GM12878 (cell line): ENCODE data around the gene FAM162A. TPM values are rescaled to one million over a fixed set of nuclear protein-coding genes. Genes with fewer than 3 reads are reported as not detected.

Experiments used
- E4F1 ChIP-seq: fragments of 450-650 bp; IDR thresholded peaks from 2 replicates; pipeline ENCODE4 v1.6.1; 2018; ENCODE audit warnings: borderline replicate concordance, mild to moderate bottlenecking; ENCODE audit not compliant: partially characterized antibody
- EED ChIP-seq: sonication (generic); IDR thresholded peaks from 2 replicates; pipeline ENCODE4 v1.6.1; 2016; ENCODE audit warnings: antibody characterized with exemption, low read depth
- HDAC6 ChIP-seq: fragments of 200-600 bp; sonication (generic); IDR thresholded peaks from one replicate; pipeline ENCODE4 v1.8.0; 2017; ENCODE audit warnings: antibody characterized with exemption; ENCODE audit not compliant: unreplicated experiment
- HDGF ChIP-seq: fragments of 450-650 bp; IDR thresholded peaks from 2 replicates; pipeline ENCODE4 v1.6.1; 2016; ENCODE audit warnings: antibody characterized with exemption
- MYB ChIP-seq: fragments of 150-350 bp; IDR thresholded peaks from 2 replicates; pipeline ENCODE4 v1.6.1; 2014; ENCODE audit warnings: mild to moderate bottlenecking, low read depth, low read length, borderline replicate concordance
- NFIC ChIP-seq: IDR thresholded peaks from 2 replicates; pipeline ENCODE4 v1.6.1; 2012; ENCODE audit warnings: low read depth, mild to moderate bottlenecking, inconsistent platforms, low read length, moderate library complexity
- NFYA ChIP-seq: IDR thresholded peaks from 2 replicates; pipeline ENCODE4 v1.6.1; 2011; ENCODE audit warnings: low read depth, mild to moderate bottlenecking, low read length, improper control_type of control experiment, borderline replicate concordance
- TCF3 ChIP-seq: IDR thresholded peaks from 2 replicates; pipeline ENCODE4 v1.6.1; 2012; ENCODE audit warnings: low read depth, mild to moderate bottlenecking, low read length, borderline replicate concordance; ENCODE audit not compliant: insufficient read depth
- ZZZ3 ChIP-seq: IDR thresholded peaks from 2 replicates; pipeline ENCODE4 v1.6.1; 2011; ENCODE audit warnings: low read depth; ENCODE audit not compliant: control insufficient read depth, insufficient read length
- polyA plus RNA-seq, 11 experiments: library from polyadenylated mRNA; depleted of rRNA in 4 of 11; unstranded in 6 of 11; stranded (reverse) in 5 of 11; fragments of >200 nt; fragmentation: Nextera tagmentation in 4 of 11; fragmentation: Illumina TruSeq in 1 of 11; extraction: Ambion mirVana in 4 of 11; extraction: Trizol in 1 of 11; gene quantifications; 1 replicate in 1 of 11; 2 replicates in 10 of 11; pipeline versions ENCODE4 v1.2.1 to v1.2.3, GENCODE V29; 2011 to 2016; ENCODE audit warnings: inconsistent platforms in 2 of 11, missing spikeins in 2 of 11, low read depth in 1 of 11
- total RNA-seq, 4 experiments: library from RNA; depleted of rRNA in 3 of 4; stranded (reverse); fragments of >200 nt in 3 of 4; fragmentation: Illumina TruSeq in 1 of 4; extraction: Trizol in 1 of 4; gene quantifications; 2 replicates each; pipeline versions ENCODE4 v1.2.1 to v1.2.3, GENCODE V29; 2013 to 2021
- TF ChIP-seq, protein P1 (sequence below): fragments of 450-650 bp; formaldehyde crosslinking; IDR thresholded peaks from 2 replicates; pipeline ENCODE4 v1.4.0; 2020; ENCODE audit warnings: mild to moderate bottlenecking, moderate library complexity
- TF ChIP-seq, protein P2 (sequence below): fragments of 450-650 bp; IDR thresholded peaks from 2 replicates; pipeline ENCODE4 v1.6.1; 2017; ENCODE audit warnings: antibody characterized with exemption, mild to moderate bottlenecking, moderate library complexity
- TF ChIP-seq, protein P3 (sequence below): fragments of 450-650 bp; IDR thresholded peaks from 2 replicates; pipeline ENCODE4 v1.6.1; 2017; ENCODE audit warnings: borderline replicate concordance
- TF ChIP-seq, protein P4 (sequence below): fragments of 450-650 bp; IDR thresholded peaks from 2 replicates; pipeline ENCODE4 v1.6.1; 2014; ENCODE audit warnings: mild to moderate bottlenecking

FAM162A gene
- total and polyA plus RNA-seq, 10 of the 15 experiments (the other 5 are each of a cell fraction or from before 2014, with no cell fraction given), result 59.2 to 346 (median 149) TPM

GRCh38 chr3:122415762-122416654, 32.0 kb downstream of the FAM162A start, which contains the start of gene WDR5B (continued):
- peak; percentile 41; the same call in 1 of the 2 replicates for TF ChIP-seq EED
- no peak for TF ChIP-seq NFYA
- TF ChIP-seq, protein P1, sequence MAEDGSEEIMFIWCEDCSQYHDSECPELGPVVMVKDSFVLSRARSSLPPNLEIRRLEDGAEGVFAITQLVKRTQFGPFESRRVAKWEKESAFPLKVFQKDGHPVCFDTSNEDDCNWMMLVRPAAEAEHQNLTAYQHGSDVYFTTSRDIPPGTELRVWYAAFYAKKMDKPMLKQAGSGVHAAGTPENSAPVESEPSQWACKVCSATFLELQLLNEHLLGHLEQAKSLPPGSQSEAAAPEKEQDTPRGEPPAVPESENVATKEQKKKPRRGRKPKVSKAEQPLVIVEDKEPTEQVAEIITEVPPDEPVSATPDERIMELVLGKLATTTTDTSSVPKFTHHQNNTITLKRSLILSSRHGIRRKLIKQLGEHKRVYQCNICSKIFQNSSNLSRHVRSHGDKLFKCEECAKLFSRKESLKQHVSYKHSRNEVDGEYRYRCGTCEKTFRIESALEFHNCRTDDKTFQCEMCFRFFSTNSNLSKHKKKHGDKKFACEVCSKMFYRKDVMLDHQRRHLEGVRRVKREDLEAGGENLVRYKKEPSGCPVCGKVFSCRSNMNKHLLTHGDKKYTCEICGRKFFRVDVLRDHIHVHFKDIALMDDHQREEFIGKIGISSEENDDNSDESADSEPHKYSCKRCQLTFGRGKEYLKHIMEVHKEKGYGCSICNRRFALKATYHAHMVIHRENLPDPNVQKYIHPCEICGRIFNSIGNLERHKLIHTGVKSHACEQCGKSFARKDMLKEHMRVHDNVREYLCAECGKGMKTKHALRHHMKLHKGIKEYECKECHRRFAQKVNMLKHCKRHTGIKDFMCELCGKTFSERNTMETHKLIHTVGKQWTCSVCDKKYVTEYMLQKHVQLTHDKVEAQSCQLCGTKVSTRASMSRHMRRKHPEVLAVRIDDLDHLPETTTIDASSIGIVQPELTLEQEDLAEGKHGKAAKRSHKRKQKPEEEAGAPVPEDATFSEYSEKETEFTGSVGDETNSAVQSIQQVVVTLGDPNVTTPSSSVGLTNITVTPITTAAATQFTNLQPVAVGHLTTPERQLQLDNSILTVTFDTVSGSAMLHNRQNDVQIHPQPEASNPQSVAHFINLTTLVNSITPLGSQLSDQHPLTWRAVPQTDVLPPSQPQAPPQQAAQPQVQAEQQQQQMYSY (CRISPR knock-in tag), result no peak
- no peak for TF ChIP-seq HDGF
- peak; percentile 59; the same call in 1 of the 2 replicates for TF ChIP-seq NFIC
- peak; percentile 68 for TF ChIP-seq E4F1
- peak; percentile 23 for TF ChIP-seq HDAC6
- TF ChIP-seq, protein P2, sequence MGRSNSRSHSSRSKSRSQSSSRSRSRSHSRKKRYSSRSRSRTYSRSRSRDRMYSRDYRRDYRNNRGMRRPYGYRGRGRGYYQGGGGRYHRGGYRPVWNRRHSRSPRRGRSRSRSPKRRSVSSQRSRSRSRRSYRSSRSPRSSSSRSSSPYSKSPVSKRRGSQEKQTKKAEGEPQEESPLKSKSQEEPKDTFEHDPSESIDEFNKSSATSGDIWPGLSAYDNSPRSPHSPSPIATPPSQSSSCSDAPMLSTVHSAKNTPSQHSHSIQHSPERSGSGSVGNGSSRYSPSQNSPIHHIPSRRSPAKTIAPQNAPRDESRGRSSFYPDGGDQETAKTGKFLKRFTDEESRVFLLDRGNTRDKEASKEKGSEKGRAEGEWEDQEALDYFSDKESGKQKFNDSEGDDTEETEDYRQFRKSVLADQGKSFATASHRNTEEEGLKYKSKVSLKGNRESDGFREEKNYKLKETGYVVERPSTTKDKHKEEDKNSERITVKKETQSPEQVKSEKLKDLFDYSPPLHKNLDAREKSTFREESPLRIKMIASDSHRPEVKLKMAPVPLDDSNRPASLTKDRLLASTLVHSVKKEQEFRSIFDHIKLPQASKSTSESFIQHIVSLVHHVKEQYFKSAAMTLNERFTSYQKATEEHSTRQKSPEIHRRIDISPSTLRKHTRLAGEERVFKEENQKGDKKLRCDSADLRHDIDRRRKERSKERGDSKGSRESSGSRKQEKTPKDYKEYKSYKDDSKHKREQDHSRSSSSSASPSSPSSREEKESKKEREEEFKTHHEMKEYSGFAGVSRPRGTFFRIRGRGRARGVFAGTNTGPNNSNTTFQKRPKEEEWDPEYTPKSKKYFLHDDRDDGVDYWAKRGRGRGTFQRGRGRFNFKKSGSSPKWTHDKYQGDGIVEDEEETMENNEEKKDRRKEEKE, result 0 out of 2 replicates have a peak, but pooled peaks have one; percentile 43
- TF ChIP-seq TCF3, result peak; percentile 86; the same call in 1 of the 2 replicates
- TF ChIP-seq ZZZ3, result no peak
- TF ChIP-seq, protein P3, sequence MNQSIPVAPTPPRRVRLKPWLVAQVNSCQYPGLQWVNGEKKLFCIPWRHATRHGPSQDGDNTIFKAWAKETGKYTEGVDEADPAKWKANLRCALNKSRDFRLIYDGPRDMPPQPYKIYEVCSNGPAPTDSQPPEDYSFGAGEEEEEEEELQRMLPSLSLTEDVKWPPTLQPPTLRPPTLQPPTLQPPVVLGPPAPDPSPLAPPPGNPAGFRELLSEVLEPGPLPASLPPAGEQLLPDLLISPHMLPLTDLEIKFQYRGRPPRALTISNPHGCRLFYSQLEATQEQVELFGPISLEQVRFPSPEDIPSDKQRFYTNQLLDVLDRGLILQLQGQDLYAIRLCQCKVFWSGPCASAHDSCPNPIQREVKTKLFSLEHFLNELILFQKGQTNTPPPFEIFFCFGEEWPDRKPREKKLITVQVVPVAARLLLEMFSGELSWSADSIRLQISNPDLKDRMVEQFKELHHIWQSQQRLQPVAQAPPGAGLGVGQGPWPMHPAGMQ, result no peak
- TF ChIP-seq, protein P4, sequence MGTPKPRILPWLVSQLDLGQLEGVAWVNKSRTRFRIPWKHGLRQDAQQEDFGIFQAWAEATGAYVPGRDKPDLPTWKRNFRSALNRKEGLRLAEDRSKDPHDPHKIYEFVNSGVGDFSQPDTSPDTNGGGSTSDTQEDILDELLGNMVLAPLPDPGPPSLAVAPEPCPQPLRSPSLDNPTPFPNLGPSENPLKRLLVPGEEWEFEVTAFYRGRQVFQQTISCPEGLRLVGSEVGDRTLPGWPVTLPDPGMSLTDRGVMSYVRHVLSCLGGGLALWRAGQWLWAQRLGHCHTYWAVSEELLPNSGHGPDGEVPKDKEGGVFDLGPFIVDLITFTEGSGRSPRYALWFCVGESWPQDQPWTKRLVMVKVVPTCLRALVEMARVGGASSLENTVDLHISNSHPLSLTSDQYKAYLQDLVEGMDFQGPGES, result no peak
- TF ChIP-seq MYB, result no peak
